ENCODE results near the gene MTFP1.
"Not testable (repeated sequence)": the region's sequence is repeated elsewhere in the genome, so short reads cannot be mapped to it uniquely, and the experiment has no call there.

The MTFP1 gene

DNA sequence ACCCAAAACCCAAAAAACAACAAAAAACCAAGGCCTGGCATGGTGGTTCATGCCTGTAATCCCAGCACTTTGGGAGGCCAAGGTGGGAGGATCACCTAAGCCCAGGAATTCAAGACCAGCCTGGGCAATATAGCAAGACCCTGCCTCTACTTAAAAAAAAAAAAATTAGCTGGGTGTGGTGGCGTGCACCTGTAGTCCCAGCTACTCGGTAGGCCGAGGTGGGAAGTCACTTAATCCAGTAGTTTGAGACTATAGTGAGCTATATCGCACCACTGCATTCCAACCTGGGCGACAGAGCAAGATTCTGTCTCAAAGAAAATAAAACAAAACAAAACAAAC is 22.8 kb upstream of the MTFP1 start:
- DNase-seq = not testable (repeated sequence)

- no peak for DNase-seq
Measured at GRCh38 chr22:30404307-30404706, 21.3 kb upstream of the MTFP1 start.

DNA sequence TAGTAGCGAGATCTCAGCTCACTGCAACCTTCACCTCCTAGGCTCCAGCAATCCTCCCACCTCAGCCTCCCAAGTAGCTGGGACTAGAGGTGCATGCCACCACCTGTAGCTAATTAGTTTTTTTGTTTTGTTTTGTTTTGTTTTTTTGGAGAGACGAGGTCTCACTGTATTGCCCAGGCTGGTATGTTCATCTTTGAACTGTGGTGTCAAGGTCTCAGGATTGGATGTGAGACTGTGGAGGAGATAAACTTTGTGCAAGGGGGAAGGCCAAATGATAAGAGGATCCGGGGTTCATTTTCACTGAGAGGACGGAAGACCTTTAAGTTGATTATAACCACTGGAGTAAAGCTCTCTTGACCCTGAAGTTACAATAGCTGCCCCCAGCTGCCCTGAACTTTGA is 19.8 kb upstream of the MTFP1 start:
- DNase-seq = no peak

DNA sequence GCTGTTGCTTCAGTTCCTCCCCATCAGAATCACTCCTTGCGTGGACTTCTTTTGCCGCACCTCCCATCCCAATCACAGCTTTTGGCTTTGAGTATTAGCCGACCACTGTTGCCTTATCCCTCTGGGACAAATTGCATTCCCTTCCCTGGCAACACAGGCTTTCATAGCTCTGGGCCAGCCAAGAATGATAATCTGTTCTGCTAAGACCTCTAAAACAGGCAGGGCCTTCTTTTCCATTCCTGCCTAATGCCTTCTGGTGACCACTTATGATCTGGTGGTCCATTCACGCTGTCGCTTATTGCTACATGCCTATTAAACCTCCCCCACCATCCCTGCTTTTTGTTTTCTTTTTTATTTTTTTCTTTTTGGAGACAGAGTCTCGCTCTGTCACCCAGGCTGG is 19.2 kb upstream of the MTFP1 start:
- no peak for DNase-seq

DNA sequence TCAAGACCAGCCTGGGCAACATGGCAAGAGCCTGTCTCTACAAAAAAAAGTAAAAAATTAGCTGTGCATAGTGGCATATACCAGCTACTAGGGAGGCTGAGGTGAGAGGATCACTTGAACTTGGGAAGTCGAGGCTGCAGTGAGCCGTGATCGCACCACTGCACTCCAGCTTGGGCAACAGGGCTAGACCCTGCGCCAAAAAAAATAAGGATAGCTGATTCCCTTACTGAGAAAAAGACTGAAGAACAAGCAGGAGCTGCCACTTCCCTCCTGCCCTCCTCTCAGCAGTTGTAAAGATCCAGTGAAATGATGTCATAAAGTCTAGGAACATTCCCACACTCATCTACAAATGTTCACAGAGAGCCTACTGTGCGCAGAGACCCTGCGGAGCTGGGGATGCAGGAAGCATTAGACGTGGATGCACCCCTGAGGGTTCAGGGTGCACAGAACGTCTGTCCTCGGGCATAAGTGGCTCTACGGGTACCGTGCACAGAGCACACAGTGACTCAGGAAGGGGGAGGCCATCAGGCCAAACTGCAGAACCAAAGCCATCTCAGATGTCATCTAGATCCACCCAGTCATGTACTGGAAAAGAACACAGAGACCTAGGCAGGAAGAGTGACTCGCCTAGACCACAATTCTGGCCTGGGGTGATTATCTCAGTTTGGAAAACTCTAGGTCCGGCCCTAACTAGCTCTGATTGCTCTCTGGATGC is 17.0 kb upstream of the MTFP1 start:
- DNase-seq = no peak

DNA sequence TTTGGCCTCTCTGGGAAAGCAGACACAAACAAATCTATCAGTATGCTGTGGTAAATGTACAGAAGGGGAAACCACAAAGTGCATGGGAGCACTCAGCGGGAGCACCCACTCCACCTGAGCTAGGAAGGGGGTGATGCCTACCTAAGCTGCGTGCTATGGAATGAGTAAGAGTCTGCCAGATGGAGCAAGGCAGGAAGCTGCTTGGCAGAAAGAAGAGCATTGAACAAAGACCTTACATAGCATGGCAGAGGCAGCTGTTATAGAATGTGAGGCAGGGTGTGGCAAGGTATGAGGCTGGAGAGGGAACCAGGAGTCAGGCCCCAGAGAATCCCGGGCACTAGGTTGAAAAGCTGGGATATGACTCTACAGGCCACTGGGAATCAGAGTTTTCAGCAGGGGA is 13.8 kb upstream of the MTFP1 start:
- no peak for DNase-seq

DNA sequence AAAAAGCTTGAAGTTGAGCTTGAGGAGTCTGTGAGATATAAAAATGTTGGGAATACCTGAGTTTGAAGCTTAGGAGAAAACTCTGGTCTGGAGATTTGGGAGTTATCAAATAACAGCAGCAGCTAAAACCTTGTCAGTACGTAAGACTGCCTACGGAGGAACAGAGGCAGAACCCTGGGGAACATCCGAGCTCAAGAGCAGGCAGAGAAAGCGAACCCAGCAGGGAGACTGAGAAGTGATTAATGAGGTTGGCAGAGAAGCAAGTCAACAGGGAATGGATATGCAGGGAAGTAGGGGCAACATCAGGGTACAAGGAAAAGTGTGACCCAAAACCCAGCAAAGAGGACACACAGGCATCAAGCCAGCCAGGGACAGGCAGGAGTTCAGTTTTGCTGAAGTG is 12.6 kb upstream of the MTFP1 start:
- DNase-seq = no peak

DNA sequence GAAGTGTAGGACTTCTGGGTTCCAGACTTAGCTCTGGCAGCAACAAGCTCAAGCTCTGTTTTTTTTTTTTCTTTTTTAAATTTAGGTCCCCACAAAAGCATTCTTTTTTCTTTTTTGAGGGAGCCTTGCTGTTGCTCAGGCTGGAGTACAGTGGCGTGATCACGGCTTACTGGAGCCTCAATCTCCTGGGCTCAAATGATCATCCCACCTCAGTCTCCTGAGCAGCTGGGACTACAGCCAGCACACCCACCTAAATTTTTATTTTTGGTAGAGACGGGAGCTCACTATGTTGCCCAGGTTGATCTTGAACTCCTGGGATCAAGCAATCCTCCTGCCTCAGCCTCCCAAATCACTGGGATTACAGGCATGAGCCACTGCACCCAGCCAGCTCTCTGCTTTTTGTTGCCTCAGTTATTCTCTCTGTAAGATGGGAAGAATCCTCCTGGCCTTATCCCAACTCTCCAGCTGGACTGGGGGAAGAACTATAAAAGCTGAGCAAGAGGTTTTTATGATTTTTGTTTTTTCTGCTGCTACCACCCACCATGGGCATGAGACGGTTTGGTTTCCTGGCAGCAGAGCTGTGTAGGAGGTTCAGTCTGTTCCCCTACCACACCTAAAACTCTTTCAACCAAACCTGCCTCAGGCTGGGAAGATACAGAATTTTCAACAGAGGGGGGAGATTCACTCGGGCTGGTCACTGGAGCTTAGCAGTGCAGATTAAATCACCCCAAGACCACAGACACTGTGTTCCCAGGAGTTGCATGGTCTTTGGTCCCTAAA is 11.6 kb upstream of the MTFP1 start:
- DNase-seq = no peak

DNA sequence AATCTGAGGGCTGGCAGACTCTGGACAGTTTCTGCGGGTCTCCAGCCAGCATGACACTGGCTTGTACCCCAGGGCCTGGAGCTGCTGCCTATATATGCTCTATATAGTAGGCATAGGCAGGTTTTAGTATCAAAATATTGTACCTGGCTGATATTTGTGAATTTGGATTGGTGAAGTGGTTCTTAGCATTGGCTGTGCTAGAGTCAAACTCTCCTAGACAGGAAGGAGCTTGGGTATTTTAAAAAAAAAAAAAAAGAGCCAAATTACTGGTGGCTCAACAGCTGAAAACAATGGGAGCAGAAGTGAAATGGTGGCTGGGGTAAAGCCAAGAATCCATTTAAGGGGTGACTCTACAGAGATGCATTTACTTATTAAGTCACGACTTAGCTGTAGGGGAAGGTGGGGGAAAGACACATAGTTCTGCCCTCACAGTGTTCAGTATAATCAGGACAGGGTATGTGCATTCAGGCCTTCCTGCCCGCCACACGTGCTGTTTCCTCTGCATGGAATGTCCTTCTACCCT is 11.0 kb upstream of the MTFP1 start:
- no peak for DNase-seq

- DNase-seq = no peak
Measured at GRCh38 chr22:30416403-30416802, 9.2 kb upstream of the MTFP1 start.

DNA sequence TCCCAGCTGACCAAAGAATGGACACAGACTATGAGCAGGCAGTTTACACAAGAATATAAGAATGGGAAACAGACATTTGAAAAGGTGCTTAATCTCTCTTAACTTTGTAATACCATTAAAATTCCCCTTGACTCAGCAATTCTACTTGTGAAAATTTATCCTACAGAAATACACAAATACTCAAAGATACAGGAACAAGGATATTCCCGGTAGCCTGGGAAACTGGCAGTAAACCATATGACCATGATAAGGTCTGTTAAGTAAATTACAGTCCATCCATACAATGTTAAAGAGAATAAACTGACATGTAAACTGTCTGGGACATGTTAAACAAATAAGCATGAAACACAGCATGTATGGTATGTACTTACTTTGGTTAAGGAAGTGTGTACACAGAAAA is 8.7 kb upstream of the MTFP1 start:
- DNase-seq = no peak

GRCh38 chr22:30420347-30421125 is 5.0 kb upstream of the MTFP1 start:
- DNase-seq = no peak

DNA sequence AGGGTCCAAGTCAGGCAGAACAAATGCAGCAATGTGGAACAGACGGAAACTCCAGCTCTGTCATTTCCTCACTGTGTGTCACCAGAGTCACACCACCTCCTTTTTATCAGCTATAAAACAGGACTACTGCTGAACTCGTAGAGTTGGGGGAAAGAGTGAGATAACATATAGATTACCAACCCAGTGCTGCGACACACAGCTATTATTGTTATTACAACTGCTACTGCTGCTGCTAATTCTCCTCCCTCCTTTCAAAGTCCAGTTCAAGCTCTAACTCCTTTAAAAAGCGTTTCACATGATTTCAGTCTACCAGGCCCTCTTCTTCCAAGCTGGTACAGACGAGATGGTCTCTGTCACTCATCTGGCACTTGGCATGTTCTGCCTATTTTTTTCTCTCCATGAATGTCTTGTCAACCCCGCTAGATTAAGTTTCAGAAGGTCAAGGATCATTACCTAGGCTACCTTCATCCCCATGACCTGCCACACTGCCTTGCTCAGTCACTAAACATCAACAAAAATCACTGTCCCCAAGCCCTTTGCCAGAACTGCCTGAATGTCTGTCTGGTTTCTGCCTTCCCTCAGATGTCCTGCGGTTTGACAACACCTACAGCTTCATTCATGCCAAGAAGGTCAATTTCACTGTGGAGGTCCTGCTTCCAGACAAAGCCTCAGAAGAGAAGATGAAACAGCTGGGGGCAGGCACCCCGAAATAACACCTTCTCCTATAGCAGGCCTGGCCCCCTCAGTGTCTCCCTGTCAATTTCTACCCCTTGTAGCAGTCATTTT is 3.7 kb upstream of the MTFP1 start:
- no peak for DNase-seq

DNA sequence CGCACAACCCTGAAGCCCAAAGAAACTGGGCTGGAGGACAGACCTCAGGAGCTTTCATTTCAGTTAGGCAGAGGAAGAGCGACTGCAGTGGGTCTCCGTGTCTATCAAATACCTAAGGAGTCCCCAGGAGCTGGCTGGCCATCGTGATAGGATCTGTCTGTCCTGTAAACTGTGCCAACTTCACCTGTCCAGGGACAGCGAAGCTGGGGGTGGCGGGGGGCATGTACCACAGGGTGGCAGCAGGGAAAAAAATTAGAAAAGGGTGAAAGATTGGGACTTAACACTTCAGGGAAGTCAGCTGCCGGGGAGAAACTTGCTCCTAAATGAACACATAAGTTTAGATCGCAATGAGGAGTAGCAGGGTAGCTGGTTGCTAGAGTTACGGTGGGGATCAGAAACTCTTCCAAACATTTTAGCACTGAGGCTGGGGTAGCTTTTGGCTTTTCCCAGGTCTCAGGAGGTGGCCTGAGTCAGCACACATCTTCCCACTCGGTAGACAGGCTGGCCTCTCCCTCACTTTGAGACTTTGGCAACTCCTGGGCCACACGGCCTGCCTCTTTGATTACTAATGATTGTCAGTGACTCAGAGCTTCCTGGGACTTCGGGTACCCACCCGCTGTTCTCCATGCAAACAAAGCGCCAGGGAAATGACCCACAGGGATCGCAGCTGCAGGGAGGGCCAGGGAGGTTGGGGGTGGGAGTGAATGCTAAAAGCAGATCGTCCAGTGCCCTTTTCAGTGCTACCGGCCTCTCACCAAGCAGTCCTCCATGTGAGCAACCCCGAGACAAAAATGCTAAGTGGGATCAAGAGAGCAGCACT is 2.9 kb upstream of the MTFP1 start:
- DNase-seq = peak; percentile 75

DNA sequence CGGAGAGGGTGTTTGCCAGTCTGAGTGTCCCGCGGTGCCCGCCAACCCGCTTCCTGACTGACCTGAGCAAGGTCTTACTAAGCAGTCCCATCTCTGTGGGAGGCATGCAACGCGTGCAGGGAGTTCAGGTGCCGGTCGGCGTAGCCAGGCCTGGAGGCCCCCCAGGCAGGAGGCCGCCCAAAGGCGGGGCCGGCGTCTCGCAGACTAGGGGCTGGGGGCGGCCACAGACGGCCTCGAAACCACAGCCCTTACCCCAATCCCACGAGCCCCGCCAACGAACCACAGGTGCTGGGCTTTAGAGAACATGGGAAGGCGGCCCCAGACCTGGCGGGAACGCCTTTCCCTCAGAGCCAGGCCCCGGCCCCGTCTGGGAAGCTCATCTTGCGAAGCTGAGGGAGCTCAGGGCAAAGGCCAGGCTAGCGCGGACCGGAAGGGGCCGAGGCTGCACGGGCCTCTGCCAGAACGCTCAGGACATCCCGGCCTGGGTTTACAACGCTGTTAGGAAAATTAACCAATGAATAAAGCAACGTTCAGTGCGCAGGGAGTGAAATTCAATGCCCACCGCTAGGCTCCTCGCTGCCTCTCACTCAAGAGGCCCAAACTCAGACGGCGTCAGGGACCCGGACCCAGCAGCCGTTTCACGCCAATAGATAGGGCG is 2.1 kb upstream of the MTFP1 start:
- DNase-seq = peak; percentile 84

DNA sequence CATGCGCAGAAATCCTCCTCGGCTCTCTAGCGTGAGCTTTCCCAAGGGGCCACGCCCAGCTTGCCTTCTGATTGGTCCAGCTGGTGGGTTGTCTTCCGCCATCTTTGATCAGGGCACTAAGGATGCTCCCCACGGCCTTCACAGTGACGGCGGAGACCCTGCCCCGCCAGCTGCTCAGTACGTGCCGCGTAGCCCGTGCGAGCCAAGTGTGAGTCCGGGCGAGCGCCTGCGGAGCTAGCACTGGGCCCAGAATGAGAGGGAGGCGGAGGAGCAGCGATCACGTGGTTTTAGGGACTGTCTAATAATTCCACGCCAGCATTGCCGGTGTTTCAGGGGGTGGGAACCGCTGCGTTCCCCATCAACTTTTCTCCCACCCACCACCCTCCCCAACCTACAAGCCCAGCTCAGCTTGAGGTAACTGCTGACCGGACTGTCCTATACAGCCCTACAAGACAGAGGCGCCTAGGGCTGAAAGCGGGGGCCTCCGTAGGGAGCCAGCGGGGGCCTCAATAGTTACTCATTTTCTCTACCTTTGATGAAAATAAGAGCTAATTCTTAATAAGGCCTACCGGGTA is 1.5 kb upstream of the MTFP1 start:
- peak; percentile 99 for DNase-seq

- no peak for DNase-seq
Measured at GRCh38 chr22:30424534-30425326, 838 bp upstream of the MTFP1 start.

- DNase-seq = no peak
Measured at GRCh38 chr22:30425327-30425615, 297 bp upstream of the MTFP1 start.

DNA sequence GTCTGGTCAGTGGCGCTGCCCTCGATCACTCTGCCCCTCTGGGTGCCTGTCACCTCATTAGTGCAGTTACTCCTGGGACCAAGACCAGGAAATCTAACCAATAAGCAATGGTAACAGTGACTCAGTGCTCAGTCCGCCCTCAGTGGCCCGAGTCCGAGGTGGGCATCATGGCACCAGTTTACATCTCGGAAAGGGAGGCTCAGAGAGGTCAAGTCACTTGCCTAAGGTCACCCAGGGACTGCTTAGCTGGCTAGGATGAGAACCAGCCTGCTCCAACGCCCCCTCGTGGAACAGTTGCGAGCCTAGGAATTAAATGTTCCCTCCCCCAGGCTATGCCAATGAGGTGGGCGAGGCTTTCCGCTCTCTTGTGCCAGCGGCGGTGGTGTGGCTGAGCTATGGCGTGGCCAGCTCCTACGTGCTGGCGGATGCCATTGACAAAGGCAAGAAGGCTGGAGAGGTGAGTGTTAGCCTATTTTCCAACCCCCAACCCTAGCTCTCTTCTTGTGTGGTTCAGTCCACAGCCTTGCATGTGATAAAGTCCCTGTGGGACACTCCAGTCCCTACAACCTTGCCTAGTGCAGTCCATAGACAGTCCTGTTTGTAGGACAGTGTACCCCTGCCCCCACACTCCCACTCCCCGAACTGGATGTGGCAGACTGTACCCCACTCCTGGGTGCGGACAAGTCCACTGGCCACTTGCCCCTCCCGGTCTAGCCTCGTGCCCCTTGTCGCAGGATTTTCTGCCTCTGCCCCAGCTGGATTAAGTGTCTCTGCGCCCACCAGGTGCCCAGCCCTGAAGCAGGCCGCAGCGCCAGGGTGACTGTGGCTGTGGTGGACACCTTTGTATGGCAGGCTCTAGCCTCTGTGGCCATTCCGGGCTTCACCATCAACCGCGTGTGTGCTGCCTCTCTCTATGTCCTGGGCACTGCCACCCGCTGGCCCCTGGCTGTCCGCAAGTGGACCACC is 1.1 kb downstream of the MTFP1 start:
- DNase-seq = peak; percentile 94
